GM23338 (cell line): ENCODE results near the gene NEURL1B. TPM values are rescaled to one million over a fixed set of nuclear protein-coding genes. Genes with fewer than 3 reads are reported as not detected.

Experiments used
- ATAC-seq: fragments of 200-7000 bp; cut with Tn5 transposase; 3 replicates; pipeline ENCODE4 v1.9.1; 2020
- DNase-seq: peaks from one replicate; pipeline ENCODE4 v3.0.0-alpha.2; 2015; ENCODE audit warnings: low spot score
- H2AFZ ChIP-seq: fragments of 200-600 bp; sonication (generic); 2 replicates; pipeline ENCODE4 v1.8.0; 2016; ENCODE audit warnings: antibody characterized with exemption, mild to moderate bottlenecking, moderate library complexity
- H3F3A ChIP-seq: fragments of 200-600 bp; sonication (generic); replicated peaks from 2 replicates; pipeline ENCODE4 v1.8.0; 2017; ENCODE audit warnings: antibody characterized with exemption, mixed run types, low read depth
- H3K27ac ChIP-seq: fragments of 200-600 bp; sonication (generic); 2 replicates; pipeline ENCODE4 v1.6.1; 2016; ENCODE audit warnings: low read depth
- H3K27me3 ChIP-seq: fragments of 200-600 bp; sonication (generic); 2 replicates; pipeline ENCODE4 v1.8.0; 2016; ENCODE audit warnings: mild to moderate bottlenecking, mixed run types, moderate library complexity; ENCODE audit not compliant: insufficient read depth
- H3K36me3 ChIP-seq: fragments of 200-600 bp; sonication (generic); 2 replicates; pipeline ENCODE4 v1.8.0; 2016; ENCODE audit warnings: mild to moderate bottlenecking; ENCODE audit not compliant: insufficient read depth
- H3K4me1 ChIP-seq: fragments of 200-600 bp; sonication (generic); 2 replicates; pipeline ENCODE4 v1.8.0; 2016; ENCODE audit warnings: mild to moderate bottlenecking, moderate library complexity; ENCODE audit not compliant: insufficient read depth
- H3K4me2 ChIP-seq: fragments of 200-600 bp; sonication (generic); 2 replicates; pipeline ENCODE4 v1.7.1; 2017; ENCODE audit warnings: mixed run types
- H3K4me3 ChIP-seq: fragments of 200-600 bp; sonication (generic); 2 replicates; pipeline ENCODE4 v1.6.1; 2016; ENCODE audit warnings: mixed run types
- H3K79me2 ChIP-seq: fragments of 200-600 bp; sonication (generic); replicated peaks from 2 replicates; pipeline ENCODE4 v1.8.0; 2017; ENCODE audit warnings: mild to moderate bottlenecking; ENCODE audit not compliant: insufficient read depth
- H3K9me2 ChIP-seq: fragments of 200-600 bp; sonication (generic); 2 replicates; pipeline ENCODE4 v1.8.0; 2017; ENCODE audit not compliant: insufficient read depth
- H4K20me1 ChIP-seq: fragments of 200-600 bp; sonication (generic); replicated peaks from 2 replicates; pipeline ENCODE4 v1.8.0; 2017; ENCODE audit warnings: mild to moderate bottlenecking; ENCODE audit not compliant: insufficient read depth
- H3K27ac Mint-ChIP-seq: 2 replicates; pipeline ENCODE4 v1.8.0; 2020; ENCODE audit warnings: inconsistent platforms, mild to moderate bottlenecking, moderate library complexity, mixed read lengths
- H3K27me3 Mint-ChIP-seq: 3 replicates; pipeline ENCODE4 v1.8.0; 2022; ENCODE audit warnings: low read depth, mild to moderate bottlenecking, moderate library complexity, mixed read lengths, inconsistent platforms; ENCODE audit not compliant: insufficient read depth, poor library complexity
- H3K36me3 Mint-ChIP-seq: 3 replicates; pipeline ENCODE4 v1.8.0; 2021; ENCODE audit warnings: low read depth, mild to moderate bottlenecking, inconsistent platforms, moderate library complexity, mixed read lengths
- H3K4me1 Mint-ChIP-seq: 3 replicates; pipeline ENCODE4 v1.8.0; 2020; ENCODE audit warnings: mild to moderate bottlenecking, inconsistent platforms, mixed read lengths
- H3K4me3 Mint-ChIP-seq: 3 replicates; pipeline ENCODE4 v1.8.0; 2021; ENCODE audit warnings: moderate library complexity, mild to moderate bottlenecking, inconsistent platforms, mixed read lengths
- H3K9me3 Mint-ChIP-seq: 3 replicates; pipeline ENCODE4 v1.8.0; 2020; ENCODE audit warnings: moderate library complexity, mild to moderate bottlenecking, inconsistent platforms, mixed read lengths
- CREB1 ChIP-seq: fragments of 250-450 bp; sonication (Bioruptor Pico); IDR thresholded peaks from 2 replicates; pipeline ENCODE4 v1.5.0; 2020; ENCODE audit warnings: low read depth, mild to moderate bottlenecking, moderate library complexity
- EZH2 ChIP-seq: fragments of 200-600 bp; sonication (generic); IDR thresholded peaks from one replicate; pipeline ENCODE4 v1.8.0; 2017; ENCODE audit warnings: antibody characterized with exemption, mild to moderate bottlenecking, low read depth; ENCODE audit not compliant: unreplicated experiment
- EZH2phosphoT487 ChIP-seq: fragments of 200-600 bp; sonication (generic); IDR thresholded peaks from one replicate; pipeline ENCODE4 v1.8.1; 2018; ENCODE audit warnings: antibody characterized with exemption; ENCODE audit not compliant: unreplicated experiment
- JUNB ChIP-seq: IDR thresholded peaks from one replicate; pipeline ENCODE4 v1.6.1; 2016; ENCODE audit warnings: antibody characterized with exemption; ENCODE audit not compliant: unreplicated experiment
- NANOG ChIP-seq: IDR thresholded peaks from 2 replicates; pipeline ENCODE4 v1.6.1; 2016; ENCODE audit warnings: antibody characterized with exemption, borderline replicate concordance
- POLR2AphosphoS5 ChIP-seq: IDR thresholded peaks from 2 replicates; pipeline ENCODE4 v1.6.1; 2016; ENCODE audit warnings: antibody characterized with exemption, low read depth
- STAT1 ChIP-seq: IDR thresholded peaks from one replicate; pipeline ENCODE4 v1.6.1; 2016; ENCODE audit warnings: antibody characterized with exemption; ENCODE audit not compliant: unreplicated experiment
- ZNF114 ChIP-seq: fragments of 250-450 bp; sonication (Bioruptor Pico); IDR thresholded peaks from 2 replicates; pipeline ENCODE4 v1.5.0; 2020; ENCODE audit warnings: mild to moderate bottlenecking, moderate library complexity
- ZNF331 ChIP-seq: fragments of 250-450 bp; sonication (Bioruptor Pico); IDR thresholded peaks from 2 replicates; pipeline ENCODE4 v1.5.0; 2020; ENCODE audit warnings: low read depth, mild to moderate bottlenecking, moderate library complexity
- polyA plus RNA-seq: library from polyadenylated mRNA; unstranded; fragments of >200 nt; fragmentation: Nextera tagmentation; extraction: Ambion mirVana; gene quantifications from 2 replicates; pipeline ENCODE4 v1.2.1, GENCODE V29; 2016
- total RNA-seq: library from RNA; depleted of rRNA; stranded (reverse); fragments of >200 nt; shearing (Covaris generic); gene quantifications from 2 replicates; pipeline ENCODE4 v1.2.3, GENCODE V29; 2014
- TF ChIP-seq, protein P1 (sequence below), 2 experiments: fragments of 200-600 bp in 1 of 2; sonication (generic) in 1 of 2; conservative IDR thresholded peaks; 2 replicates each; pipeline versions ENCODE4 v1.5.1 to v1.6.1; 2016 to 2017; ENCODE audit warnings: antibody characterized with exemption in 2 of 2, low read depth in 2 of 2, mild to moderate bottlenecking in 2 of 2, moderate library complexity in 1 of 2
- TF ChIP-seq, protein P2 (sequence below): IDR thresholded peaks from one replicate; pipeline ENCODE4 v1.6.1; 2018; ENCODE audit warnings: antibody characterized with exemption; ENCODE audit not compliant: unreplicated experiment
- TF ChIP-seq, protein P3 (sequence below): fragments of 250-450 bp; sonication (Bioruptor Pico); IDR thresholded peaks from 2 replicates; pipeline ENCODE4 v1.5.0; 2020; ENCODE audit warnings: mild to moderate bottlenecking, moderate library complexity
- TF ChIP-seq, protein P4 (sequence below): IDR thresholded peaks from 2 replicates; pipeline ENCODE4 v1.6.1; 2016; ENCODE audit warnings: antibody characterized with exemption

NEURL1B gene
- total and polyA plus RNA-seq, 2 experiments from 2014 or later, result 1.9 to 13.3 TPM

DNA sequence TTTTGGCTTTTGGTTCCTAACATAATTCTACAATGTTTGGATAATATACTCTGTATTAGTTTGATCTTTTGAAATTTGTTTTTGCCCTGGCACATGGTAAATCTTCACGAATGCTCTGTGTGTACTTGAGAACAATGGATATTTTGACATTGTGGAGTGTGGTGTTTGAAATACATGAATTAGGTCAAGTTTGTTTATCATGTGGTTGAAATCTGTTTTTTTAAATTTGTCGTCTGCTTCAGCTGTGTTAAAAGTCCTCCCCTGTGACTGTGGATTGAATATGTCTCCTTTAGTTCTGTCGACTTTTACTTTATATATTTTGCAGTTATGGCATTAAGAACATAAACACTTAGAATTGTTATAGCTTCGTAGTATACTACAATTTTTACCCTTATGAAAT, 69.6 kb downstream of the NEURL1B start:
- Histone ChIP-seq H3F3A (no peaks in the 10 kb centered on the region), H2AFZ (no peak overlapping the region), H3K27me3 (no peaks in the 10 kb centered on the region), H4K20me1 (no peaks in the 10 kb centered on the region), H3K27ac (no peak overlapping the region), H3K4me2 (no peak overlapping the region), H3K9me2 (no peaks in the 10 kb centered on the region), H3K79me2 (no peaks in the 10 kb centered on the region), H3K4me1 (no peaks in the 10 kb centered on the region), H3K36me3 (no peaks in the 10 kb centered on the region), H3K4me3 (no peak overlapping the region)
- DNase-seq (no peak), ATAC-seq (no peak)
- peaks cover 3% of the 10 kb centered on the region for H3K27me3 Mint-ChIP-seq
- H3K27ac Mint-ChIP-seq, result no peak overlapping the region
- H3K4me3 Mint-ChIP-seq, result no peak overlapping the region
- no peaks in the 10 kb centered on the region for H3K36me3 Mint-ChIP-seq
- H3K4me1 Mint-ChIP-seq, result peaks cover 8% of the 10 kb centered on the region
- H3K9me3 Mint-ChIP-seq, result no peaks in the 10 kb centered on the region
- no peak for TF ChIP-seq NANOG
- TF ChIP-seq, protein P1, sequence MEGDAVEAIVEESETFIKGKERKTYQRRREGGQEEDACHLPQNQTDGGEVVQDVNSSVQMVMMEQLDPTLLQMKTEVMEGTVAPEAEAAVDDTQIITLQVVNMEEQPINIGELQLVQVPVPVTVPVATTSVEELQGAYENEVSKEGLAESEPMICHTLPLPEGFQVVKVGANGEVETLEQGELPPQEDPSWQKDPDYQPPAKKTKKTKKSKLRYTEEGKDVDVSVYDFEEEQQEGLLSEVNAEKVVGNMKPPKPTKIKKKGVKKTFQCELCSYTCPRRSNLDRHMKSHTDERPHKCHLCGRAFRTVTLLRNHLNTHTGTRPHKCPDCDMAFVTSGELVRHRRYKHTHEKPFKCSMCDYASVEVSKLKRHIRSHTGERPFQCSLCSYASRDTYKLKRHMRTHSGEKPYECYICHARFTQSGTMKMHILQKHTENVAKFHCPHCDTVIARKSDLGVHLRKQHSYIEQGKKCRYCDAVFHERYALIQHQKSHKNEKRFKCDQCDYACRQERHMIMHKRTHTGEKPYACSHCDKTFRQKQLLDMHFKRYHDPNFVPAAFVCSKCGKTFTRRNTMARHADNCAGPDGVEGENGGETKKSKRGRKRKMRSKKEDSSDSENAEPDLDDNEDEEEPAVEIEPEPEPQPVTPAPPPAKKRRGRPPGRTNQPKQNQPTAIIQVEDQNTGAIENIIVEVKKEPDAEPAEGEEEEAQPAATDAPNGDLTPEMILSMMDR (conservative IDR thresholded peaks at IDR 0.05; ENCODE audit: low read depth in 2 of 2), result no peak
- no peak for TF ChIP-seq CREB1 (CRISPR knock-in tag)
- TF ChIP-seq, protein P2, sequence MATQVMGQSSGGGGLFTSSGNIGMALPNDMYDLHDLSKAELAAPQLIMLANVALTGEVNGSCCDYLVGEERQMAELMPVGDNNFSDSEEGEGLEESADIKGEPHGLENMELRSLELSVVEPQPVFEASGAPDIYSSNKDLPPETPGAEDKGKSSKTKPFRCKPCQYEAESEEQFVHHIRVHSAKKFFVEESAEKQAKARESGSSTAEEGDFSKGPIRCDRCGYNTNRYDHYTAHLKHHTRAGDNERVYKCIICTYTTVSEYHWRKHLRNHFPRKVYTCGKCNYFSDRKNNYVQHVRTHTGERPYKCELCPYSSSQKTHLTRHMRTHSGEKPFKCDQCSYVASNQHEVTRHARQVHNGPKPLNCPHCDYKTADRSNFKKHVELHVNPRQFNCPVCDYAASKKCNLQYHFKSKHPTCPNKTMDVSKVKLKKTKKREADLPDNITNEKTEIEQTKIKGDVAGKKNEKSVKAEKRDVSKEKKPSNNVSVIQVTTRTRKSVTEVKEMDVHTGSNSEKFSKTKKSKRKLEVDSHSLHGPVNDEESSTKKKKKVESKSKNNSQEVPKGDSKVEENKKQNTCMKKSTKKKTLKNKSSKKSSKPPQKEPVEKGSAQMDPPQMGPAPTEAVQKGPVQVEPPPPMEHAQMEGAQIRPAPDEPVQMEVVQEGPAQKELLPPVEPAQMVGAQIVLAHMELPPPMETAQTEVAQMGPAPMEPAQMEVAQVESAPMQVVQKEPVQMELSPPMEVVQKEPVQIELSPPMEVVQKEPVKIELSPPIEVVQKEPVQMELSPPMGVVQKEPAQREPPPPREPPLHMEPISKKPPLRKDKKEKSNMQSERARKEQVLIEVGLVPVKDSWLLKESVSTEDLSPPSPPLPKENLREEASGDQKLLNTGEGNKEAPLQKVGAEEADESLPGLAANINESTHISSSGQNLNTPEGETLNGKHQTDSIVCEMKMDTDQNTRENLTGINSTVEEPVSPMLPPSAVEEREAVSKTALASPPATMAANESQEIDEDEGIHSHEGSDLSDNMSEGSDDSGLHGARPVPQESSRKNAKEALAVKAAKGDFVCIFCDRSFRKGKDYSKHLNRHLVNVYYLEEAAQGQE, result no peak
- TF ChIP-seq ZNF114 (CRISPR knock-in tag), result no peak
- TF ChIP-seq ZNF331, result no peak
- TF ChIP-seq, protein P3, sequence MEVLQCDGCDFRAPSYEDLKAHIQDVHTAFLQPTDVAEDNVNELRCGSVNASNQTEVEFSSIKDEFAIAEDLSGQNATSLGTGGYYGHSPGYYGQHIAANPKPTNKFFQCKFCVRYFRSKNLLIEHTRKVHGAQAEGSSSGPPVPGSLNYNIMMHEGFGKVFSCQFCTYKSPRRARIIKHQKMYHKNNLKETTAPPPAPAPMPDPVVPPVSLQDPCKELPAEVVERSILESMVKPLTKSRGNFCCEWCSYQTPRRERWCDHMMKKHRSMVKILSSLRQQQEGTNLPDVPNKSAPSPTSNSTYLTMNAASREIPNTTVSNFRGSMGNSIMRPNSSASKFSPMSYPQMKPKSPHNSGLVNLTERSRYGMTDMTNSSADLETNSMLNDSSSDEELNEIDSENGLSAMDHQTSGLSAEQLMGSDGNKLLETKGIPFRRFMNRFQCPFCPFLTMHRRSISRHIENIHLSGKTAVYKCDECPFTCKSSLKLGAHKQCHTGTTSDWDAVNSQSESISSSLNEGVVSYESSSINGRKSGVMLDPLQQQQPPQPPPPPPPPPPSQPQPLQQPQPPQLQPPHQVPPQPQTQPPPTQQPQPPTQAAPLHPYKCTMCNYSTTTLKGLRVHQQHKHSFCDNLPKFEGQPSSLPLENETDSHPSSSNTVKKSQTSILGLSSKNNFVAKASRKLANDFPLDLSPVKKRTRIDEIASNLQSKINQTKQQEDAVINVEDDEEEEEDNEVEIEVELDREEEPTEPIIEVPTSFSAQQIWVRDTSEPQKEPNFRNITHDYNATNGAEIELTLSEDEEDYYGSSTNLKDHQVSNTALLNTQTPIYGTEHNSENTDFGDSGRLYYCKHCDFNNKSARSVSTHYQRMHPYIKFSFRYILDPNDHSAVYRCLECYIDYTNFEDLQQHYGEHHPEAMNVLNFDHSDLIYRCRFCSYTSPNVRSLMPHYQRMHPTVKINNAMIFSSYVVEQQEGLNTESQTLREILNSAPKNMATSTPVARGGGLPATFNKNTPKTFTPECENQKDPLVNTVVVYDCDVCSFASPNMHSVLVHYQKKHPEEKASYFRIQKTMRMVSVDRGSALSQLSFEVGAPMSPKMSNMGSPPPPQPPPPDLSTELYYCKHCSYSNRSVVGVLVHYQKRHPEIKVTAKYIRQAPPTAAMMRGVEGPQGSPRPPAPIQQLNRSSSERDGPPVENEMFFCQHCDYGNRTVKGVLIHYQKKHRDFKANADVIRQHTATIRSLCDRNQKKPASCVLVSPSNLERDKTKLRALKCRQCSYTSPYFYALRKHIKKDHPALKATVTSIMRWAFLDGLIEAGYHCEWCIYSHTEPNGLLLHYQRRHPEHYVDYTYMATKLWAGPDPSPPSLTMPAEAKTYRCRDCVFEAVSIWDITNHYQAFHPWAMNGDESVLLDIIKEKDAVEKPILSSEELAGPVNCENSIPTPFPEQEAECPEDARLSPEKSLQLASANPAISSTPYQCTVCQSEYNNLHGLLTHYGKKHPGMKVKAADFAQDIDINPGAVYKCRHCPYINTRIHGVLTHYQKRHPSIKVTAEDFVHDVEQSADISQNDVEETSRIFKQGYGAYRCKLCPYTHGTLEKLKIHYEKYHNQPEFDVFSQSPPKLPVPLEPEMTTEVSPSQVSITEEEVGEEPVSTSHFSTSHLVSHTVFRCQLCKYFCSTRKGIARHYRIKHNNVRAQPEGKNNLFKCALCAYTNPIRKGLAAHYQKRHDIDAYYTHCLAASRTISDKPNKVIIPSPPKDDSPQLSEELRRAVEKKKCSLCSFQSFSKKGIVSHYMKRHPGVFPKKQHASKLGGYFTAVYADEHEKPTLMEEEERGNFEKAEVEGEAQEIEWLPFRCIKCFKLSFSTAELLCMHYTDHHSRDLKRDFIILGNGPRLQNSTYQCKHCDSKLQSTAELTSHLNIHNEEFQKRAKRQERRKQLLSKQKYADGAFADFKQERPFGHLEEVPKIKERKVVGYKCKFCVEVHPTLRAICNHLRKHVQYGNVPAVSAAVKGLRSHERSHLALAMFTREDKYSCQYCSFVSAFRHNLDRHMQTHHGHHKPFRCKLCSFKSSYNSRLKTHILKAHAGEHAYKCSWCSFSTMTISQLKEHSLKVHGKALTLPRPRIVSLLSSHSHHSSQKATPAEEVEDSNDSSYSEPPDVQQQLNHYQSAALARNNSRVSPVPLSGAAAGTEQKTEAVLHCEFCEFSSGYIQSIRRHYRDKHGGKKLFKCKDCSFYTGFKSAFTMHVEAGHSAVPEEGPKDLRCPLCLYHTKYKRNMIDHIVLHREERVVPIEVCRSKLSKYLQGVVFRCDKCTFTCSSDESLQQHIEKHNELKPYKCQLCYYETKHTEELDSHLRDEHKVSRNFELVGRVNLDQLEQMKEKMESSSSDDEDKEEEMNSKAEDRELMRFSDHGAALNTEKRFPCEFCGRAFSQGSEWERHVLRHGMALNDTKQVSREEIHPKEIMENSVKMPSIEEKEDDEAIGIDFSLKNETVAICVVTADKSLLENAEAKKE, result no peak
- TF ChIP-seq JUNB, result no peak
- TF ChIP-seq, protein P4, sequence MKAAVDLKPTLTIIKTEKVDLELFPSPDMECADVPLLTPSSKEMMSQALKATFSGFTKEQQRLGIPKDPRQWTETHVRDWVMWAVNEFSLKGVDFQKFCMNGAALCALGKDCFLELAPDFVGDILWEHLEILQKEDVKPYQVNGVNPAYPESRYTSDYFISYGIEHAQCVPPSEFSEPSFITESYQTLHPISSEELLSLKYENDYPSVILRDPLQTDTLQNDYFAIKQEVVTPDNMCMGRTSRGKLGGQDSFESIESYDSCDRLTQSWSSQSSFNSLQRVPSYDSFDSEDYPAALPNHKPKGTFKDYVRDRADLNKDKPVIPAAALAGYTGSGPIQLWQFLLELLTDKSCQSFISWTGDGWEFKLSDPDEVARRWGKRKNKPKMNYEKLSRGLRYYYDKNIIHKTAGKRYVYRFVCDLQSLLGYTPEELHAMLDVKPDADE, result no peak
- TF ChIP-seq POLR2AphosphoS5, result no peak
- no peak for TF ChIP-seq STAT1
- no peak for TF ChIP-seq EZH2
- TF ChIP-seq EZH2phosphoT487, result no peak
